Lung (tissue), 12 donors: ENCODE measurements around the gene HBS1L. TPM values are rescaled to one million over a fixed set of nuclear protein-coding genes. Genes with fewer than 3 reads are reported as not detected.

Experiments
- ATAC-seq: fragments of 200-7000 bp; cut with Tn5 transposase; one replicate; pipeline ENCODE4 v1.9.1; 2020; ENCODE audit warnings: moderate number of reproducible peaks; ENCODE audit not compliant: insufficient read depth, low FRiP score
- DNase-seq, 3 donors: peaks; one replicate each; pipeline ENCODE4 v3.0.0-alpha.2; 2013 to 2017
- H3K27ac ChIP-seq, 2 donors: one replicate each; pipeline ENCODE4 v1.5.1; 2013; ENCODE audit warnings: mild to moderate bottlenecking in 2 of 2, moderate library complexity in 2 of 2, control low read depth in 1 of 2, inconsistent platforms in 1 of 2, low read depth in 1 of 2, low read length in 1 of 2
- H3K27me3 ChIP-seq, 3 donors: one replicate each; pipeline ENCODE4 v1.5.1; 2013; ENCODE audit warnings: low read length in 2 of 3; ENCODE audit not compliant: control insufficient read depth in 3 of 3, insufficient read depth in 3 of 3
- H3K36me3 ChIP-seq, 4 donors: one replicate each; pipeline ENCODE4 v1.5.1; 2013; ENCODE audit warnings: low read length in 4 of 4, mild to moderate bottlenecking in 1 of 4, moderate library complexity in 1 of 4; ENCODE audit not compliant: control insufficient read depth in 4 of 4, insufficient read depth in 4 of 4
- H3K4me1 ChIP-seq, 5 donors: one replicate each; pipeline ENCODE4 v1.5.1; 2013; ENCODE audit warnings: low read length in 5 of 5, mild to moderate bottlenecking in 2 of 5, moderate library complexity in 1 of 5; ENCODE audit not compliant: control insufficient read depth in 5 of 5, insufficient read depth in 5 of 5
- H3K4me3 ChIP-seq: one replicate; pipeline ENCODE4 v1.5.1; 2013; ENCODE audit warnings: mild to moderate bottlenecking, control low read depth, moderate library complexity
- H3K9ac ChIP-seq, 2 donors: one replicate each; pipeline ENCODE4 v1.5.1; 2013; ENCODE audit warnings: low read length in 2 of 2, control low read depth in 1 of 2; ENCODE audit not compliant: insufficient read depth in 1 of 2
- H3K9me3 ChIP-seq, 4 donors: one replicate each; pipeline ENCODE4 v1.5.1; 2013; ENCODE audit warnings: low read length in 3 of 4, mild to moderate bottlenecking in 1 of 4, moderate library complexity in 1 of 4; ENCODE audit not compliant: control insufficient read depth in 4 of 4, insufficient read depth in 3 of 4
- WGBS, 2 donors: extraction: QIAGEN DNeasy Blood & Tissue Kit; methylation state at CpG; one replicate each; pipeline ENCODE4 v1.1.7; 2013; 5-methylcytosine and 5-hydroxymethylcytosine counted together
- polyA plus RNA-seq, 2 donors: library from polyadenylated mRNA; stranded (reverse); fragments of 200-250 nt; gene quantifications; one replicate each; pipeline ENCODE4 v1.2.1, GENCODE V29; 2013
- total RNA-seq, 2 donors: library from RNA; depleted of rRNA in 1 of 2; stranded (reverse); fragments of >200 nt in 1 of 2; gene quantifications; one replicate each; pipeline ENCODE4 v1.2.1, GENCODE V29; 2014 to 2021
- TF ChIP-seq, protein P1 (sequence below): IDR thresholded peaks from 2 replicates; pipeline ENCODE4 v1.5.1; 2012; ENCODE audit warnings: mild to moderate bottlenecking; ENCODE audit errors: control extremely low read depth, extremely low read depth
- donor health status: control.
- donor health status: control.
- donor health status: Bipolar disorder and iron deficiency.
- donor health status: healthy.
- donor health status: DM: yes; HTN: yes; CAD: no.

Gene HBS1L
- total and polyA plus RNA-seq, 4 donors = 13.1 to 76.3 (median 43.3) TPM

DNA sequence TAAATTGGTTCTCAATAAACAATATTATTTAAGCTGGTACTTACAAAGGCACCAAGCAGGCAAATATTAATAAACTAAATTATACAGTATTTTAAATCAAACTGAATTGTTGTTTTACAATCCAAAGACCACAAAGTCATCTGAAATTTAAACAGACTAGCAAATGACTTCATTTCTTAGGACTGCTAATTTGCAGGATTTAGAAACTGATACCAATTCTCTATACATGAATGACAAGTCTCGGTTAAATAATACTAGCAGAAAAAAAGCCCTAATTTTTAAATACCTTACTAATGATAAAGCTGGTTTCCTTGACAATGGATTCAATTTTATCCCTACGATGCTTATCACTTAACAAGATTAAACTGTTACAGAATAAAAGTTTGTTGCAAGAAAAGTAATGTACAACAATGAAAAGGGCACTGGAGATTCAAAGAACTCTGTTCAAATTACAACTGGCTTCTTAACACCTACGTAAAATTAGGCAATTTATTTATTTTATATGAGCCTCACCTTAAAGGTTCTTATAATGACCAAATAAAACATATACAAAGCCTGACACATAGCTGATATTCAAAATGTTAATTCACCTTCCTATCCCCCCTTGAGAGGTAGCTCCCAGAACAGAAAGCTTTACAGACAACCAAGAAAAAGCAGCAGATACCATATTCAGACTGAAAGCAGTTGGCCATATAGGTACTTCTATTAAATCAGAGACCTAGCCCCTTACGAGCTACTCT lies 33.1 kb downstream of the HBS1L start:
- DNase-seq = no peak
- Histone ChIP-seq H3K36me3 (no peaks in the 10 kb centered on the region), H3K4me3 (no peak overlapping the region), H3K9ac (no peak overlapping the region), H3K9me3 (no peaks in the 10 kb centered on the region), H3K27ac (no peak overlapping the region), H3K27me3 (no peaks in the 10 kb centered on the region), H3K4me1 (no peaks in the 10 kb centered on the region)
- TF ChIP-seq, protein P1, sequence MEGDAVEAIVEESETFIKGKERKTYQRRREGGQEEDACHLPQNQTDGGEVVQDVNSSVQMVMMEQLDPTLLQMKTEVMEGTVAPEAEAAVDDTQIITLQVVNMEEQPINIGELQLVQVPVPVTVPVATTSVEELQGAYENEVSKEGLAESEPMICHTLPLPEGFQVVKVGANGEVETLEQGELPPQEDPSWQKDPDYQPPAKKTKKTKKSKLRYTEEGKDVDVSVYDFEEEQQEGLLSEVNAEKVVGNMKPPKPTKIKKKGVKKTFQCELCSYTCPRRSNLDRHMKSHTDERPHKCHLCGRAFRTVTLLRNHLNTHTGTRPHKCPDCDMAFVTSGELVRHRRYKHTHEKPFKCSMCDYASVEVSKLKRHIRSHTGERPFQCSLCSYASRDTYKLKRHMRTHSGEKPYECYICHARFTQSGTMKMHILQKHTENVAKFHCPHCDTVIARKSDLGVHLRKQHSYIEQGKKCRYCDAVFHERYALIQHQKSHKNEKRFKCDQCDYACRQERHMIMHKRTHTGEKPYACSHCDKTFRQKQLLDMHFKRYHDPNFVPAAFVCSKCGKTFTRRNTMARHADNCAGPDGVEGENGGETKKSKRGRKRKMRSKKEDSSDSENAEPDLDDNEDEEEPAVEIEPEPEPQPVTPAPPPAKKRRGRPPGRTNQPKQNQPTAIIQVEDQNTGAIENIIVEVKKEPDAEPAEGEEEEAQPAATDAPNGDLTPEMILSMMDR = no peak
- WGBS, 2 donors = 71 to 82% methylated on average over 4 of the region's 4 CpGs
- no peak for ATAC-seq

DNA sequence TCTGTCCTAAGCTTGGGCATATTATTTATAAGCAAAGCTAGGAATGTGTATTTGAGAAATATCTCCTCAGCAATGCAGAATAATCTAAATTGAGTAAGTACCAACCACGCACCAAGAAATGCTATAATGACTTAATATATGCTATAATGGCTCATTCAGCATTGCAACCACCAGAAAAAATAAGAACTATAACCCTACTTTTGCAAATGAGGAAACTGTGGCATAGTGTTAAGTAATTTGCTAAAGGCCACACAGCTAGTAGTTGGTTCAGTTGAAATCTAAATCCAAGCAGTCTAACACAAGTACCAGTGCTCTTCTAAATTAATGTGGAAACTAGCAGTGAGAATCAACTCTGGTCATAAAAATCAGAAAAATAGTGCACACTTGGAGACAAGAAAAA lies 35.7 kb downstream of the HBS1L start:
- Histone ChIP-seq H3K27ac (no peak overlapping the region), H3K9ac (no peak overlapping the region), H3K36me3 (no peaks in the 10 kb centered on the region), H3K4me1 (no peaks in the 10 kb centered on the region), H3K9me3 (no peaks in the 10 kb centered on the region), H3K27me3 (no peaks in the 10 kb centered on the region), H3K4me3 (no peak overlapping the region)
- DNase-seq = no peak
- WGBS, 2 donors = 22 to 75% methylated on average over 1 of the region's 1 CpG
- no peak for ATAC-seq
- TF ChIP-seq, protein P1 = no peak

DNA sequence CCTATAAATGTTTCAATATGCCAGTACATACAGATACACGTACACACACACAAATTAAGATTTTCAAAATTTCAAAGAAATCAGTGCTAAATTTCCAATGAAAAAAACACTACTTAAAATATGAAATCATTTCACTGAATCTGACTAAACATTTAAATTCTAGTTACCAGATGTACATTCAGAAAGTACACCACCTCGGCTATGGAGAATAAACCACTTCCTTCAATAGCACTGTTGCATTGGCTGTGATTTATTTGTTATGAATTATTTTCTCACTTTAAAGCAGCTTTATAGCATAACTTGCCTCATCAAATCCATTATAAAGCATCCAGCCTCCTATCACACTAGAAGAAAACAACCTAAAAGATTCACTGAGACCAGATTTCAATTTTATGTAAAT lies 36.6 kb downstream of the HBS1L start:
- Histone ChIP-seq H3K4me3 (no peak overlapping the region), H3K4me1 (no peaks in the 10 kb centered on the region), H3K9ac (no peak overlapping the region), H3K9me3 (no peaks in the 10 kb centered on the region), H3K36me3 (no peaks in the 10 kb centered on the region), H3K27me3 (no peaks in the 10 kb centered on the region), H3K27ac (no peak overlapping the region)
- TF ChIP-seq, protein P1 = no peak
- DNase-seq = no peak
- ATAC-seq = no peak
- 84 to 85% methylated on average over 2 of the region's 2 CpGs for WGBS, 2 donors

DNA sequence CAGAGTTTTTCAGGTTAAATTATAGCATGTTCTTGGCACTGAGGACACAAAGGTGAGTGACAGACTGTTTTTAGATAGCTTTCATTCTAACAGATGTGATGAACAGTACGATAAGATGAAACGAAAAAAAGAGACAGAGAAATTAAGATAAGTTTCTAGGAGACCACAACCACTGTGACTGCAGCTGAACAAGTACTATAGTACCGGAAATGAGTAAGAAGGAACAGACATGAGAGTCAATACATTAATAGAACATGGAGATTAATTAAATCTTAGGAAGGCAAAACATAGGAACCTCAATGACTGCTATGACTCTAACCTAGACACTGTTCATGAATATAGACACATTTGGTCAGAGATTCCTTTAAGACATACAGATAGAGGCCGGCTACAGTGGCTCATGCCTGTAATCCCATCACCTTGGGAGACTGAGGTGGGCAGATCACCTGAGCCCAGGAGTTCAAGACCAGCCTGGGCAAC lies 40.2 kb downstream of the HBS1L start:
- H3K9me3 ChIP-seq = no peaks in the 10 kb centered on the region
- peaks cover 0 to 3% (median 0%) of the 10 kb centered on the region in 4 donors for H3K36me3 ChIP-seq
- no peaks in the 10 kb centered on the region for H3K27me3 ChIP-seq
- no peak for ATAC-seq
- no peak overlapping the region for H3K27ac ChIP-seq
- WGBS, 2 donors = 78 to 81% methylated on average over 4 of the region's 4 CpGs
- no peak overlapping the region for H3K9ac ChIP-seq
- DNase-seq = no peak
- H3K4me3 ChIP-seq = no peak overlapping the region
- H3K4me1 ChIP-seq = no peaks in the 10 kb centered on the region
- TF ChIP-seq, protein P1 = no peak
